ENCODE measurements around the gene SPACA4.

Gene SPACA4

DNA sequence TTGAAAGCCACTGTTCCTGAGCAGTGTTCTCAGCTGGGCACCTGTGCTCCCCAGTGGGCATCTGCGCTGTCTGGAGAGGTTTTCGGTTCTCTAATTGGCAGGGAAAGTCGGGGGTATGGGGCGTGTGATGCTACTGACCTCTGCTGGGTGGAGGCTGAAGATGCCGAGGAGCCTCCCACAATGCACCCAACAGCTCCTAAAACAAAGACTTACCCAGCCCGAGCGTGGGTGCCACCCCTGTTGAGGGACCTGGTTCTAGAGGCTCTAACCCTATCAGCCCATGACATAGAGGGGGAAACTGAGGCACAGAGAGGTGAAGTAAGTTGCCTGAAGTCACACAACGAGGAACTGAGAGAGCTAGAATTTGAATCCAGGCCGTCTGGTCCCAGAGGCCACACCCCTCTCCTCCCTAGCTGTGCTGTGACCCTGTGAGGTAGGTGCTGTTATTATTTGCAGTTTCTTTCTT lies 2.3 kb downstream of the SPACA4 start:
- DNase-seq: peak in 1 of 2 experiments; percentile 59
- no peak for TF ChIP-seq GATA1 (IDR thresholded peaks at IDR 0.05; ENCODE audit: low read depth, low read length)
- TF ChIP-seq POLR2A (IDR thresholded peaks at IDR 0.05; ENCODE audit: low read length): no peak

DNA sequence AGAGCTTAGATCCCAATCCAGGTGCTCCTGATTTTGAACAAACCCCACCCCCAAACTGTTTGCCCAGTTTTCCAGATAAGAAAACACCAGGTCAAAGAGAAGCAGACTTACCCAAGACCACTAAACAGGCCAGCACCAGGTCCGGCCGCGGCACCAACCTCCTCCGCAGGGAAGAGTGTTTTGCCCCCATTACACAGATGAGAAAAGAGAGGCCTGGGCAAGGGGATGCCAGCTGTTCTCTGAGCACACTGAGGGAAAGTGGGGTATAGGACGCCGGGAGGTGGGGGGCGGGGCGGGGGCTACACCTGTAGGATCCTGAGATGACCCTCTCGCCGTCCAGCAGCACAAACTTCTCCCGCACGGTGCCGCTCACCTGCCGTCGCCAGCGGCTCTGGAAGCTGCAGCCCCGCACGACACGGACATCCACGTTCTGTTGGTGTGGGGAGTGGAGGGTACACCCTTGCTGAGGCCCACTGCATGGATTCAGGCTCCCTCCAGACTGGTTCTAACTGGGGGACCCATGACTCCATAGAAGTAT lies 3.1 kb downstream of the SPACA4 start:
- no peak for TF ChIP-seq POLR2A (IDR thresholded peaks at IDR 0.05; ENCODE audit: low read length)
- TF ChIP-seq GATA1 (IDR thresholded peaks at IDR 0.05; ENCODE audit: low read depth, low read length): no peak
- DNase-seq: no peak

DNA sequence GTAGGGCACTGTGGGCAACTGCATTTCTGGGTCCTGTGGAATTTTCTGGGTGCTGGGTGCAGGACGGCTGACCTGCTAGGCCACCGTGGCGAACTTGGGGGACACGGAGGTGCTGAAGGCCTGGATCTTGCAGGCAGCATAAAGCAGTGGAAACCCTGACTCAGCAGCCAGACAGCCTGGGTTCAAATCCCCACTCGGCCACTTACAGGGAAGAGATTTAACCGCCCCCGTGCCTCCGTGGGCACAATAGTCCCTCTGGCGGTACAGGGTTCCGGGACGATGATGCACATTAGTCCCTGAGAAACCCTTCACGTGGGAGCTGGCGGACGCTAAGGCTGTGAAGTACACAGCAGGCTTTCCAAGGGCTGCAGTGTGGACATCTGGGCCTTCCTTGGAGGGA lies 5.3 kb downstream of the SPACA4 start:
- no peak for DNase-seq
- TF ChIP-seq POLR2A (IDR thresholded peaks at IDR 0.05; ENCODE audit: low read length) (no peak), GATA1 (IDR thresholded peaks at IDR 0.05; ENCODE audit: low read depth, low read length) (no peak)

DNA sequence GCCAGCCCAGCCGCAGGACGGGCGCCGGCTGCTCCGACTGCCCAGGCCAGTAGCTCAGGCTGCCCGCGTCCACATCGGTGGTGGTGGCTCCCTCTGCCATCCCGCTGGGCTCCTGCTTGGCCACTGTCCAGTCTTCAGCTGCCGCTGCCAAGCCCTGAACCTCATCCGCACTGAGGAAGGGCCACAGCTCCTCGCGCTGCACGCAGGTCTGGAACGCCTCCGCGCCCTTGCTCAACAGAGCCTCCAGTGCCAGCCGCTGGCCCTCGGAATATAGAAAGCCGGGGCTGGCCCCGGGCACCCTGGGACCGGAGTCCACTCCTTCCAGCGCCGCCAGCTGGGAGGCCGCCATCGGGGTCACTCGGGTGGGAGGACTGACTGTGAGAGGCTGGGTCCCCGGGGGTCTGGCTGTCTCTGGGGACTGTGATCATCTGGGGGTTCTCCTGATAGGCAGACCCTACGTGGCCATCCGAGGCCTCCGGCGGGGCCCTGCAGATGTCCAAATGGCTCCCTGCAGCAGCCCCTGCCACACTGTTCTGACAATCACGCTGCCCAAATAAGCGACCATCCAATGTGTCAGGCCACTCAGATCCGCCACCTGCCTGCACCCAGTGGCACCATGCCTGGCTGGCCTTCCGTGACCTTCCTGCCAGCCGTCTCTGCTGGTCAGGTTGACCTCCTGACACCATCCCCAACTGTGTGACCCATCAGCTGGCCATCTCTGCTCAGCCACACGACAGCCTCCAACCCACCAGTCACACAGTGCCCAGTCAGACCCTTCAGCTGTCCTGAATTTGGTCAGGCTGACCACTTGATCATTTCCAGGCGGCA lies 6.7 kb downstream of the SPACA4 start:
- no peak for DNase-seq
- no peak for TF ChIP-seq GATA1 (IDR thresholded peaks at IDR 0.05; ENCODE audit: low read depth, low read length)
- no peak for TF ChIP-seq POLR2A (IDR thresholded peaks at IDR 0.05; ENCODE audit: low read length)

DNA sequence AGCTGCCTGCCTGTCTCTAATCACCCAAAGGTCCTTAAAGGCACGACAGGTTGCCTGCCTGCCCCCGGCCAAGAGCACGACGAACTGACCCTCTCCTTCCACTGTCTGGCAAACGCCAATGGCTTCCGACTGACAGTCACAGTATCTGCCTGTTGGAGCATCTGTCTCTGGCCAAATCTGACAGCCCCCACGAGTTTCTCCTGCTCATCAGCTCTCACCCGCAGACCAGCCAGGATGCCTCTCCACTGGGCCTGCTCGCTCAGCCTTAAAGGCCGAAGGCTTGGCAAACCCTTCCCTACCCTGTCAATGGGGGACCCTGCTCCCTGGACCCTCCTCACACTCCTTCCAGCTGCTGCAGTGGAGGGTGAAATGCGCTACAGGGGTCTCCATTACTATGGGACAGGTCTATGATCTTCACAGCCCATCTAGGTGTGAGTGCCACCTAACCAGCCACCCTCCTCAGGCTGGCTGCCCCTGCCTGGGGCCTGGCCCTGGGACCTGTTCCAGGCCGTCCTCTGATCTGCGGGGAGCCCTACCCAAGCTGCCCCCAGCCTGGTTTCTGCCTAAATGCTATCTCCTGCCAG lies 7.4 kb downstream of the SPACA4 start:
- DNase-seq: no peak
- TF ChIP-seq POLR2A (IDR thresholded peaks at IDR 0.05; ENCODE audit: low read length): no peak
- no peak for TF ChIP-seq GATA1 (IDR thresholded peaks at IDR 0.05; ENCODE audit: low read depth, low read length)

DNA sequence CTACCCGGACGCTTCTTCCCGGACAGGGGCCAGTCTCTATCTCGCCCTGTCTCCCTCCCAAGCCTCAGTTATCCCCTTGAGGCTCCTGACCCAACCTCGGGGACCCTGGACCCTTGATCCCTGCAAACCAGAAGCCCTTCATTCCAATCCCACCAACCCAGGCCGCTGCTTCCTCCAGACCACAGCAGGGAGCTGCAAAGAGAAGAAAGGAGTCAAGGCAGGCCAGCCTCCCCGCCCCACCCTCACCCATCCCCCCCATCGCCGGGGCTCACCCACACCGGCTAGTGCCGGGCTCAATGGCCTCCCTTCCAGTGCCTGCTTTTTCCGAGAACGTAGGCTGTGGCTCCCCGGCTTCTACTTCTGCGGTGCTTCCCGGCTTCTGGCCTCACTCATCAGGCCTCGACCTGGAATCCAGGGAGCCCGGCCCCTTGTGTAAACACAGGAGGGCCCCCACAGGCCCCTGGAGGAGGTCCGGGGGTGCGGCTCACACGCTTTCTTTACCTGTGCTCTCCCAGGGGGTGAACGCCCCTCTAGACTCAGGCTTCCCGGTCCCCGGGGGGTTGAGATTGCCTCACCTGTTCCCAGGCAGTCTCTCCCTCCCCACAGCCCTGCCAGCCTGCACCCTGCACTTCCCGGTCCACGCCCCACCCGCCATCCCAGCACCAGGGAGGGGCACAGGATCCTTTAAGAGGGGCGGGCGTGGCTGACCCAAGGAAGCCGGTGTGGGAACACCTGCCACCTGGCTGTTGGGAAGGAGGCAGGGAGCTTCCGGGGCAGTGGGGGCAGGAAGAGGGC lies 8.1 kb downstream of the SPACA4 start, which contains the start of gene FAM83E:
FAM83E (minus strand) TSS at position 641 of the 795 bp plus-strand sequence. CDS start 1,704 bp downstream, outside the sequence.
- TF ChIP-seq POLR2A (IDR thresholded peaks at IDR 0.05; ENCODE audit: low read length) (peak; percentile 34), GATA1 (IDR thresholded peaks at IDR 0.05; ENCODE audit: low read depth, low read length) (no peak)
- no peak for DNase-seq

DNA sequence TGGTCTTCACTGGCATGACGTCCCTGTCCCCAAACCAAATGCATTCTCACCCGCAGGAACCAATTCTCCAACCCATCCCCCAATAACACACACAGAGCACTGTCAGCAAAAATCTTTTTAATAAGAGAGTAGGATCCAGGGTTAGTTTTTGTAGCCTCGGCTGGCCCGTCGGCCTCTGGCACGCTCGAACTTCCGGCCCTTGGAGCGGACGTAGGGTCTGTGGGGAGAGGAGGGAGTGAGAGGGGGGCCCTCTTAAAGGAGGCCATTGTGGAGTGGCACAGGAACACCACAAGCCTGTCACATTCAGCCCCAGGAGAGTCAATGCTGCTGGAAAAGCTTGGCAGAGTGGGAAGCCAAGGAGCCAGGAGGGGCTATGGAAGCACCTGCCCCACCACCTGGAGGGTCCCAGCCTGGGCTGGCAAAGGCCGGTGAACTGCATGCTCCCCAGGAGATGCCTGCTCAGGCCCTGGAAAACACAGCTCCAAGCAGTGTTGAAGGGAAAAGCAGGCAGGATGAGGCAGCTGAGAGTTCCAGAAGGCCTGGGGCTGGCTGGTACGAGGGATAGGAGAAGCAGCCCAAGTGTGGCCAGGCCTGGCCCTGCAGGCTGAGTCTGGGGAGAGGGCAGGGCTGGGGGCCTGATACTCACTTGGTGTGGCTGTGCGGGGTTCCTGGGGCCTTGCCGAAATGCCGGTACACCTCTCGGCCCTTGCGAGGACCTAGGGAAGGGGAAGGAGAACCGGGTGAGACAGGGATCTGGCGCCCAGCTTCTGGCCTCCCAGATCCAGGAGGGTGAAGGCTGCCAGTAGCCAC lies 8.9 kb downstream of the SPACA4 start:
- TF ChIP-seq POLR2A (IDR thresholded peaks at IDR 0.05; ENCODE audit: low read length) (no peak), GATA1 (IDR thresholded peaks at IDR 0.05; ENCODE audit: low read depth, low read length) (no peak)
- DNase-seq: no peak

DNA sequence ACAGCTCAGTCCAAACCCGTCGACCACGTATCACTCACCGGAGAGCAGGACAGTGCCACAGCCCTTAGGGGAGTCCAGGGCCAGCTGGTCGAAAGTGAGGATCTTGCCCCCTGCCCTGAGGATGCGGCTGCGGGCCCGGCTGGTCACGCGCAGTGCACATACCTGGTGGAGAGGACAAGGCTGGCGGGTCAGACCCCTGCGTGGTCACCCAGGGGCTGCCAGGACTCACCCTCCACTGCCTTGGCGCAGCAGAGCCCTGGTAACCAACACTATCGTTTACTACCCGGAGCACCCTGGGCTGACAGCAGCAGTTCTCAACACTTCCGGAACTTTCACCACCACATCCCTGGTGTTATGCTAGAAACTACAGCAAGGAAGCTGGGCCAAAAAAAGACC lies 9.5 kb downstream of the SPACA4 start:
- no peak for TF ChIP-seq GATA1 (IDR thresholded peaks at IDR 0.05; ENCODE audit: low read depth, low read length)
- no peak for TF ChIP-seq POLR2A (IDR thresholded peaks at IDR 0.05; ENCODE audit: low read length)
- no peak for DNase-seq

DNA sequence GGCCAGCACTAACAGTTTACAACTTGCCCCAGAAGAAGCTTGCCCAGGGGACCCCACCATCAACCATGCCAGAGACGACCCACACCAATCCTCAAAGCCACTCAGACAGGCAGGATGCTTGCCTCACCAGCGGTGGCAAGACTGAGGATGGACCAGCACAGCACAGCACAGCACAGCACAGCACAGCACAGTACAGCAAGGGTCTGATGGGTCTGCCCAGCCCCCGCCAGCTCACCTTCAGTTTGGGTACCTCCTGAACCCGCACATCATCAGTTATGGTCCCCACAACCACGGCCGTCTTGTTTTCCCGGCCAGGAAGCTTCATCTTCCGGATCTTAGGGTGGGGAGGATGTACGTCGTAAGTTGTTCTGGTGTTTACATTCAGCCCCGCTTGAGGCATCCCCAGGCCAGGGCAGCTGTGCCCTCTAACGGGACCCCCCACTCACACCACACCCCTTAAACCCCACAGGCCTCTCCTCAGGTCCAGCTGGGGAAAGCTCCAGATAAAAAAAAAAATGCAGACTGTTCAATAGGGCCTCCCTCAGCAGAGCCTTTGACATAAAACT lies 10.0 kb downstream of the SPACA4 start:
- TF ChIP-seq GATA1 (IDR thresholded peaks at IDR 0.05; ENCODE audit: low read depth, low read length) (no peak), POLR2A (IDR thresholded peaks at IDR 0.05; ENCODE audit: low read length) (no peak)

DNA sequence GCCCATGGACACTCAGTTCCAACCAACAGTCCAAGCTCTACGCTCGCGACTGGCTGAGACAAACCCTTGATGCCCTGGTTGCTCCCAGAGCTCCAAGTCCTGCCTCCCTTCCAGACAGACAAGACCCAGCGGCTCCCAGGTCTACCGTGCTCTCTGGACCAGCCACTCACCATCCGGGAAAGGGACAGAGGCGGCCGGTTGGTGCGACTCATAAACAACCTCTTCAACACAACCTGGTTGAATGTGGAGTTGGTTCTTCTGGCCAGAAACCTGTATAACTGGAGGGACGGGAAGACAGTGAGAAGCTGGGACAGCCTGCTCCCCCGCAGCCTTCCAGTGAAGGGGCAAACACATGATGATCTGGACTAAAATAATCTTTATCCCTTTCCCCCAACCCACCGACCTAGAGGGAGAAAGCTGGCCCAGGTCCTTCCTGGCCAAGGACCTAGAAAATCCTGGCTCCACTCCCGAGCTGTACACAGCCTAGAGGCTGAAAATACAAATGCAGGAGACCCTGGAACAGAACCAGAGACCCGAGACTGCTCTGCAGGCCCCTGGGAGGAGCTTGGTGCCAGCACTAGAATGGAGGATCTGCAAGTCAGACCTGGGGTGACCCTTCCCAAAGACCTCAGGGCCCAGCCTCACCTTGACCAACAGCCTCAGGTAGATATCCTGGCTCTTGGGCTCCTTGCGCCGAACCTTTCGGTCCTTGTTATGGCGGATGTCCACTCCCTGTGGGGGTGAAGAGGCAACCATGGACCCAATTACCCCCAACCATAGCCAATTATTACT lies 10.8 kb downstream of the SPACA4 start:
- no peak for DNase-seq

More for the DNA sequence above, 10.0 kb downstream of the SPACA4 start:
- DNase-seq: no peak

DNA sequence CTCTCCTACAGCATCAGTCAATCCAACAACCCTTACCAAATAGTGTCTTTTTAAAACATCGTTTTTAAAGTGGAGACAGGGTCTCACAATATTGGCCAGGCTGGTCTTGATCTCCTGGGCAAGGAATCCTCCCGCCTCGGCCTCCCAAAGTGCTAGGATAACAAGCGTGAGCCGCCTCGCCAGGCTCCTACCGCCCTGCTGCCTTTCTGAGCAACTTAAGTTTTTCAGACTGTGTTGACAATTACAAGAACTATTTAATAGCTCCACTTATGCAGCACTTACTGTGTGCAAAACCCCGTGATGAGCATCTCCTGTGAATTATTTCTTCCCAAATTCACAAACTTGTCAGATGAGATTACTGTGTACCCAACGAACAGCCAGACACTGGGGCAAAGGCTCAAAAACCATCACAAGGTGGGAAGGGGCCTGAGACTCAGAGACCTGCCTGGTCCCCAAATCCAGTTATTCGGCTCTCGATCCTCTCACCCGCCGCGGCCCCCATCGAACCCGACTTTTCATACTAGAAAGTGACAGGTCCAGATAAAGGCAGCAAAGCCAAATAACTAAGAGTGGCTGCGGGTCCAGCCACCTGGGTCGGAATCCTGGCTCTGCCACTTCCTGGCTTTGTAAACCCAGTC lies 11.9 kb downstream of the SPACA4 start:
- DNase-seq: peak in 1 of 2 experiments; percentile 65
- TF ChIP-seq GATA1 (IDR thresholded peaks at IDR 0.05; ENCODE audit: low read depth, low read length) (no peak), POLR2A (IDR thresholded peaks at IDR 0.05; ENCODE audit: low read length) (no peak)

More for the DNA sequence above, 10.8 kb downstream of the SPACA4 start:
- TF ChIP-seq GATA1 (IDR thresholded peaks at IDR 0.05; ENCODE audit: low read depth, low read length): no peak
- TF ChIP-seq POLR2A (IDR thresholded peaks at IDR 0.05; ENCODE audit: low read length): no peak
